Left lung (tissue), 10 donors: ENCODE measurements around the gene TACR2. TPM values are rescaled to one million over a fixed set of nuclear protein-coding genes. Genes with fewer than 3 reads are reported as not detected.
A peak's percentile ranks its signal among the peaks of the same experiment; 100 is the strongest.

Source experiments
- ATAC-seq: fragments of 200-7000 bp; cut with Tn5 transposase; one replicate; pipeline ENCODE4 v1.9.1; 2020; ENCODE audit warnings: moderate library complexity
- DNase-seq, 4 donors: peaks; one replicate each; pipeline ENCODE4 v3.0.0-alpha.2; 2013 to 2020
- H3K27ac ChIP-seq, 2 donors: fragments of 200-600 bp; sonication (generic) in 1 of 2; one replicate each; pipeline versions ENCODE4 v1.5.0 to v1.8.0; 2020 to 2021
- H3K27me3 ChIP-seq, 2 donors: fragments of 200-600 bp; sonication (generic) in 1 of 2; one replicate each; pipeline versions ENCODE4 v1.5.0 to v1.8.0; 2020 to 2021
- H3K36me3 ChIP-seq, 2 donors: fragments of 200-600 bp; sonication (generic) in 1 of 2; one replicate each; pipeline versions ENCODE4 v1.5.0 to v1.8.0; 2020 to 2021
- H3K4me1 ChIP-seq, 2 donors: fragments of 200-600 bp; one replicate each; pipeline ENCODE4 v1.8.0; 2021
- H3K4me3 ChIP-seq, 2 donors: fragments of 200-600 bp; sonication (generic) in 1 of 2; one replicate each; pipeline versions ENCODE4 v1.5.0 to v1.8.0; 2020 to 2021; ENCODE audit warnings: mild to moderate bottlenecking in 1 of 2
- H3K9me3 ChIP-seq, 2 donors: fragments of 200-600 bp; sonication (generic) in 1 of 2; one replicate each; pipeline versions ENCODE4 v1.5.0 to v1.8.0; 2020 to 2021
- CTCF ChIP-seq, 2 donors: fragments of 200-600 bp; sonication (generic) in 1 of 2; IDR thresholded peaks; one replicate each; pipeline versions ENCODE4 v1.5.0 to v1.8.0; 2021; ENCODE audit warnings: antibody characterized with exemption in 2 of 2
- intact Hi-C, 2 donors: fragments of 100-400 bp; cut with DNase I; formaldehyde crosslinking; loops; one replicate each; pipeline versions ENCODE4 v1.11.2 to v1.14.2; 2022
- polyA plus RNA-seq, 6 donors: library from polyadenylated mRNA; unstranded; fragments of 120-200 nt; gene quantifications; one replicate each; pipeline ENCODE4 v1.2.1, GENCODE V29; 2013; ENCODE audit not compliant: insufficient read length in 6 of 6
- total RNA-seq, 2 donors: library from RNA; stranded (reverse); fragmentation: NEBNext Ultra II Directional; extraction: Animal tissue kit (Norgen Biotek cat#: 25700); gene quantifications; one replicate each; pipeline ENCODE4 v1.2.1, GENCODE V29; 2021
- donor health status: DM: no; HTN: yes; CAD: no.
- donor health status: DM: no; HTN: no; CAD: no.

TACR2 gene
- total and polyA plus RNA-seq, 8 donors = 0.31 to 0.70 (median 0.45) TPM

DNA sequence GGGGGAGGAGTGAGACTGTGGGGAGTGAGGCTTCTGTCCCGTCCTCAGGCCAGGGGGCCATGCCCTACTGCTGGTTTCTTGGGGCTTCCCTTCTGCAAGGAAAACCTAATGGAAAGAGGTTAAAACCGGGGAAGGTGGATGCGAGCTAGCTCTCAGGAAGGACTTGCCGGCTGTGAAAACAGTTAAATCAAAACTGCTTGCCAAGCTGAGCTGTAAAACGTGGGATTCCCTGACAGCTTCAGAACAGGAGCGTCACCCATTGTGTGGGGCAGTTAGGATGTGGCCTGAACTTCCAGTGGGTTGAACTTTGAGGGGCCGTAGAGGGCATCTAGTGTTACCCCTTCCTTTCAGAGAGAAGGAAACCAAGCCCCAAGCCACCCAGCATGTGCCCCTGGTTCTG lies 47.7 kb upstream of the TACR2 start:
- DNase-seq = no peak
- H3K27me3 ChIP-seq = no peaks in the 10 kb centered on the region
- H3K4me1 ChIP-seq = peaks cover 21 to 77% of the 10 kb centered on the region in 2 donors
- no peak for TF ChIP-seq CTCF (IDR thresholded peaks at IDR 0.05)
- H3K4me3 ChIP-seq = no peak overlapping the region
- H3K27ac ChIP-seq = peak overlapping the region; percentile 28 to 42
- no peaks in the 10 kb centered on the region for H3K36me3 ChIP-seq
- no peaks in the 10 kb centered on the region for H3K9me3 ChIP-seq
- no peak for ATAC-seq
- intact Hi-C loops = no loop called here

DNA sequence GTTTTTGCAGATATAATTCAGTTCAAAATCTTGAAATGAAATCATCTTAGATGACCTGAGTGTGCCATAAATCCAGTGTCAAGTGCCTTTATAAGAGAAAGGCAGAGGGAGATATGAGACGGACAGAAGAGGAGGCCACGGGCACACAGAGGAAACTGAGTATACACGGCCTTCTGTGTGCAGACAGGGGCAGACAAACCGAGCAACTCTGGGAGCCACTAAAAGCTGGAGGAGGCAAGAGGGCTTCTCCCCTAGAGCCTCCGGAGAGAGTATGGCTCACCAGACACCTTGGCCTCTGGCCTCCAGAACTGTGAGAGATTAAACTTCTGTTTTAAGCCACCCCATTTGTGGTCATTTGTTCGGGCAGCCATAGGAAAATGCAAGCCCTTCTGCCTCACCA lies 47.2 kb upstream of the TACR2 start:
- Histone ChIP-seq H3K4me3 (no peak overlapping the region), H3K27me3 (no peaks in the 10 kb centered on the region), H3K36me3 (no peaks in the 10 kb centered on the region), H3K9me3 (no peaks in the 10 kb centered on the region), H3K27ac (peak overlapping the region in 1 of 2 donors; percentile 42), H3K4me1 (peaks cover 16 to 77% of the 10 kb centered on the region in 2 donors)
- DNase-seq (no peak), ATAC-seq (no peak)
- intact Hi-C loops = no loop called here
- TF ChIP-seq CTCF (IDR thresholded peaks at IDR 0.05) = no peak

- ATAC-seq (no peak), DNase-seq (no peak)
- peaks cover 13 to 63% of the 10 kb centered on the region in 2 donors for H3K4me1 ChIP-seq
- H3K27ac ChIP-seq = peak overlapping the region in 1 of 2 donors; percentile 65
- no peaks in the 10 kb centered on the region for H3K27me3 ChIP-seq
- H3K9me3 ChIP-seq = no peaks in the 10 kb centered on the region
- H3K36me3 ChIP-seq = no peaks in the 10 kb centered on the region
- intact Hi-C loops = no loop called here
- no peak overlapping the region for H3K4me3 ChIP-seq
- TF ChIP-seq CTCF (IDR thresholded peaks at IDR 0.05) = no peak
Observed at GRCh38 chr10:69461243-69462025, 44.7 kb upstream of the TACR2 start.

- Histone ChIP-seq H3K27ac (peak overlapping the region; percentile 39 to 65), H3K4me3 (no peak overlapping the region), H3K9me3 (no peaks in the 10 kb centered on the region), H3K27me3 (no peaks in the 10 kb centered on the region), H3K36me3 (no peaks in the 10 kb centered on the region), H3K4me1 (peaks cover 7 to 56% of the 10 kb centered on the region in 2 donors)
- no peak for DNase-seq
- intact Hi-C loops = no loop called here
- ATAC-seq = no peak
- TF ChIP-seq CTCF (IDR thresholded peaks at IDR 0.05) = no peak
Observed at GRCh38 chr10:69460576-69461242, 44.0 kb upstream of the TACR2 start.

DNA sequence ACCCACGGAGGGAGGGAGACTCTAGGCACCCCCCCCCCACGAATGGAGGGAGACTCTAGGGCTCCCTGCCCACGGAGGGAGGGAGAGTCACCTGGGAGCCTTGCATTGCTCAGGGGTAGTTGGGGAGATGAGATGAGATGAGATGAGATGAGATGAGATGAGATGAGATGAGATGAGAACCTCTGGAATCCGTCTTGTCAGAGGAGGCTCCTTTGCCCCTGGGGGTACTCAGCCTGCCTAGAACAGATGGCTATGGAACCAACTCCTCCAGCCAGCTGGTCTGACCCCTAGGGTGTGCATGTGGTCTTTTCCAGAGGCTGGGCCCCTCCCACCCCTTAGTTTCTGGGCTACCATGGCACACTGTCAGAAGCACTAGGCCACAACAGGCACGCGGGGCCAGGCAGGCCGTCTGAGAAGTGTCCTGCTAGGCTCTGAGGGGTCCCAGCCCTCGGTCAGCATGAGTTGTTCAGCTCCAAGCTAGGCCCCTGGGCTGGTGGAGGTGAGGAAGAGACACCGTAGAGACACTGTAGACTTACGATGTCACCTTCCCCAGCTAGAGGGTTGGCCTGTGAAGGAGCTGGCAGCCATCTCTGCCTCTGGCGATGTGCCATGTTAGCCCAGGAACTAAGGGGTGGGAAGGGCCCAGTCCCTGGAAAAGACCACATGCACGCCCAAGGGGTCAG lies 43.3 kb upstream of the TACR2 start:
- Histone ChIP-seq H3K27me3 (no peaks in the 10 kb centered on the region), H3K9me3 (no peaks in the 10 kb centered on the region), H3K36me3 (no peaks in the 10 kb centered on the region), H3K4me3 (no peak overlapping the region), H3K27ac (peak overlapping the region; percentile 39 to 65), H3K4me1 (peaks cover 3 to 49% of the 10 kb centered on the region in 2 donors)
- no peak for DNase-seq
- no peak for ATAC-seq
- intact Hi-C loops = no loop called here
- no peak for TF ChIP-seq CTCF (IDR thresholded peaks at IDR 0.05)
